Heart right ventricle (tissue), 16 donors: ENCODE measurements around the gene PRDM5. TPM values are rescaled to one million over a fixed set of nuclear protein-coding genes. Genes with fewer than 3 reads are reported as not detected.
A peak's percentile ranks its signal among the peaks of the same experiment; 100 is the strongest.

Source experiments
- ATAC-seq, 8 donors: fragments of 200-7000 bp; cut with Tn5 transposase; one replicate each; pipeline ENCODE4 v1.9.1; 2020; ENCODE audit warnings: mild to moderate bottlenecking in 8 of 8, moderate library complexity in 8 of 8, moderate number of reproducible peaks in 1 of 8
- DNase-seq, 2 donors: peaks; one replicate each; pipeline ENCODE4 v3.0.0-alpha.2; 2020
- H3K27ac ChIP-seq, 10 donors: fragments of 200-600 bp; sonication (generic) in 2 of 10; one replicate each; pipeline versions ENCODE4 v1.5.0 to v1.8.0; 2020 to 2022; ENCODE audit warnings: mild to moderate bottlenecking in 3 of 10
- H3K27me3 ChIP-seq, 7 donors: fragments of 200-600 bp; one replicate each; pipeline ENCODE4 v1.8.0; 2021 to 2022; ENCODE audit warnings: mild to moderate bottlenecking in 2 of 7
- H3K36me3 ChIP-seq, 9 donors: fragments of 200-600 bp; sonication (generic) in 1 of 9; one replicate each; pipeline versions ENCODE4 v1.5.0 to v1.8.0; 2020 to 2022; ENCODE audit warnings: mild to moderate bottlenecking in 2 of 9
- H3K4me1 ChIP-seq, 9 donors: fragments of 200-600 bp; sonication (generic) in 1 of 9; one replicate each; pipeline versions ENCODE4 v1.5.0 to v1.8.0; 2020 to 2022; ENCODE audit warnings: mild to moderate bottlenecking in 4 of 9
- H3K4me3 ChIP-seq, 10 donors: fragments of 200-600 bp; sonication (generic) in 2 of 10; one replicate each; pipeline versions ENCODE4 v1.5.0 to v1.8.0; 2020 to 2022; ENCODE audit warnings: mild to moderate bottlenecking in 7 of 10, moderate library complexity in 2 of 10
- H3K9me3 ChIP-seq, 11 donors: fragments of 200-600 bp in 10 of 11; sonication (generic) in 2 of 11; one replicate each; pipeline versions ENCODE4 v1.5.0 to v1.8.0; 2013 to 2022; ENCODE audit warnings: mild to moderate bottlenecking in 2 of 11, control low read depth in 1 of 11, moderate library complexity in 1 of 11
- CTCF ChIP-seq, 9 donors: fragments of 200-600 bp; sonication (generic) in 2 of 9; IDR thresholded peaks; one replicate each; pipeline versions ENCODE4 v1.5.0 to v1.8.0; 2021 to 2022; ENCODE audit warnings: antibody characterized with exemption in 9 of 9, mild to moderate bottlenecking in 5 of 9, moderate library complexity in 1 of 9
- WGBS, 2 donors: extraction: QIAGEN DNeasy Blood & Tissue Kit; methylation state at CpG; one replicate each; pipeline ENCODE4 v1.1.7; 2013; ENCODE audit warnings: inconsistent platforms in 1 of 2; 5-methylcytosine and 5-hydroxymethylcytosine counted together
- intact Hi-C, 10 donors: fragments of 100-400 bp; cut with DNase I; formaldehyde crosslinking; loops; one replicate each; pipeline versions ENCODE4 v1.11.1 to v1.14.2; 2022
- polyA plus RNA-seq, 2 donors: library from polyadenylated mRNA; stranded (reverse); fragments of 200-250 nt; gene quantifications; one replicate each; pipeline ENCODE4 v1.2.3, GENCODE V29; 2013
- total RNA-seq, 10 donors: library from RNA; stranded (reverse); fragmentation: NEBNext Ultra II Directional in 3 of 10; extraction: Animal tissue kit (Norgen Biotek cat#: 25700) in 3 of 10; gene quantifications; one replicate each; pipeline versions ENCODE4 v1.2.1 to v1.2.4, GENCODE V29; 2021 to 2023
- donor health status: Arrhythmogenic right ventricular cardiomyopathy.
- donor health status: ischemic (EF 13 %, LVEDD 7.1; RV severe dilation, severe dysfunction).
- donor health status: healthy with polysubstance abuse.
- donor health status: DM: no; HTN: yes; CAD: no.
- donor health status: DM: no; HTN: no; CAD: no.
- donor health status: ischemic (EF 25% LVEDD 6.9; RV normal size, moderate dysfunction).
- donor health status: ischemic (EF 25% LVEDD 5.7; RV mildly dilated, moderate dysfunction).
- donor health status: healthy.
- donor health status: DM: yes; HTN: yes; CAD: no.
- donor health status: Ischemic cardiomyopathy.
- donor health status: ischemic (EF 35%, LVEDD 5.7; RV mildly dilated, moderate dysfunction).
- donor health status: nonischemic (EF 11% LVEDD 7.7; RV severe dilation, severe dysfunction).
- donor health status: DM: yes; HTN: yes; CAD: no.
- donor health status: PGD.
- donor health status: ischemic (EF 29% LVEDD 5.4; RV normal size, mild dysfunction).
- donor health status: nonischemic (EF 23%, LVEDD 6.1; RV moderate dilation, normal function).

PRDM5 gene
- total and polyA plus RNA-seq, 12 donors, result 1.5 to 20.5 (median 12.1) TPM

GRCh38 chr4:120673696-120674095 is 248.8 kb downstream of the PRDM5 start:
- H3K27ac ChIP-seq, result no peak overlapping the region
- peaks cover 0 to 3% (median 0%) of the 10 kb centered on the region in 9 donors for H3K4me1 ChIP-seq
- intact Hi-C loops, result no loop called here
- no peak for TF ChIP-seq CTCF (IDR thresholded peaks at IDR 0.05)
- H3K4me3 ChIP-seq, result no peak overlapping the region
- H3K27me3 ChIP-seq, result no peaks in the 10 kb centered on the region
- ATAC-seq (peak in 1 of 8 donors; percentile 27), DNase-seq (no peak)
- H3K36me3 ChIP-seq, result no peaks in the 10 kb centered on the region
- peaks cover 0 to 37% (median 13%) of the 10 kb centered on the region in 11 donors for H3K9me3 ChIP-seq
- 82 to 86% methylated on average over 3 of the region's 3 CpGs for WGBS, 2 donors

- Histone ChIP-seq H3K4me1 (peaks cover 0 to 3% (median 0%) of the 10 kb centered on the region in 9 donors), H3K27me3 (no peaks in the 10 kb centered on the region), H3K36me3 (no peaks in the 10 kb centered on the region), H3K4me3 (no peak overlapping the region), H3K9me3 (peaks cover 0 to 37% (median 13%) of the 10 kb centered on the region in 11 donors), H3K27ac (no peak overlapping the region)
- no peak for TF ChIP-seq CTCF (IDR thresholded peaks at IDR 0.05)
- WGBS, 2 donors, result 76 to 86% methylated on average over 5 of the region's 5 CpGs
- ATAC-seq, result no peak
- intact Hi-C loops, result no loop called here
- DNase-seq, result no peak
These were observed 249.9 kb downstream of the PRDM5 start for GRCh38 chr4:120672558-120673147.

GRCh38 chr4:120672076-120672475 is 250.4 kb downstream of the PRDM5 start:
- H3K36me3 ChIP-seq, result no peaks in the 10 kb centered on the region
- peaks cover 0 to 3% (median 0%) of the 10 kb centered on the region in 9 donors for H3K4me1 ChIP-seq
- H3K27ac ChIP-seq, result no peak overlapping the region
- 0 to 37% methylated on average over 1 of the region's 1 CpG for WGBS, 2 donors
- no peak for DNase-seq
- peaks cover 0 to 37% (median 13%) of the 10 kb centered on the region in 11 donors for H3K9me3 ChIP-seq
- TF ChIP-seq CTCF (IDR thresholded peaks at IDR 0.05), result no peak
- H3K27me3 ChIP-seq, result no peaks in the 10 kb centered on the region
- no peak for ATAC-seq
- no peak overlapping the region for H3K4me3 ChIP-seq
- intact Hi-C loops, result no loop called here

- no peak overlapping the region for H3K4me3 ChIP-seq
- H3K27me3 ChIP-seq, result no peaks in the 10 kb centered on the region
- peaks cover 0 to 3% (median 0%) of the 10 kb centered on the region in 9 donors for H3K4me1 ChIP-seq
- peaks cover 0 to 35% (median 13%) of the 10 kb centered on the region in 11 donors for H3K9me3 ChIP-seq
- ATAC-seq (no peak), DNase-seq (no peak)
- 88 to 89% methylated on average over 3 of the region's 3 CpGs for WGBS, 2 donors
- H3K36me3 ChIP-seq, result no peaks in the 10 kb centered on the region
- no peak for TF ChIP-seq CTCF (IDR thresholded peaks at IDR 0.05)
- no peak overlapping the region for H3K27ac ChIP-seq
- intact Hi-C loops, result no loop called here
These were observed 251.0 kb downstream of the PRDM5 start for GRCh38 chr4:120671538-120671937.
